ENCODE measurements around the gene CCDC88B.

Gene CCDC88B

DNA sequence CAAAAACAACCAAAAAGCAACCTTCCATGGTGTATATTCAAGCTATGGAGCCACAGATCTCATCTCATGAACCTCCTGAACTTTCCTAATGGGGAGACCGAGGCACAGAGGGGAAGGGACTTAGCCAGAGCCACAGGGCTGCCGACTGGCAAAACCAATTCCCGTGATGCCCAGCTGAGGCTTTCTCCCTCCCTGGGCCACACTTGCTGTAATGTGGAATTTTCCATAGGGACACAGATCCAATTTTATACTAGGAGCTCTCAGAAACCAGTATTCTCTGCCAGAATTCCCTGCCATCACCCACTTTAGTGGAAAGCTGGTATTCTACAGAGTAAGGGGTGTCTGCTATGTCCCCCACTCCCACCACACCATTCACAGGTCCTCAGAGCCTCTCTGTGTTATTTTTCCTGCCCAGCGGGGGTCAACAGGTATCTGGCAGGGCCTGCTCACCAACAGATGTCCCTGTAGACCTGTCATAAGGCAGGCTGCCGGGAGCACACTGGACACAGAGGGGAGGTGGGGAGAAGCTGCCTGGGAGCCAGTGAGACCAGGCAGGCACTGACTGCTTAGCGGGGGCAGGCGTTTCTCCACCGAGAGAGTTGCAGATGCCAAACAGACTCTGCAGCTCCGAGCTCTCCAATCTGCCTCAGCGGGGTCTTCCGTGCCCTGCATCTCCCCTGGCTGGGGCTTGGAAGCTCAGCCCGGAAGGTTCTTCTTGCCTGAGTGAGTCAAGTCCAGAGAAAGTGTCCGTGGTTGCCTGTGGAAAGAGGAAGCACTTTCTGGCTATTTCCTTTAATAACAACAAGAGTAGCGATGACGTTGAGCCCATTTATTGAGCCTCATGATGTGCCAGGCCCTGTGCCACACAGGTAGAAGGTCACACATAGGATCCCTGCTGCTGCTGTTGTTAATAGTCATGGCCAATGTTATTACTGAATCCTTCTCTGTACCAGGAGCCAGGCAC, 45.3 kb downstream of the CCDC88B start:
- ATAC-seq (no peak), DNase-seq (no peak)

DNA sequence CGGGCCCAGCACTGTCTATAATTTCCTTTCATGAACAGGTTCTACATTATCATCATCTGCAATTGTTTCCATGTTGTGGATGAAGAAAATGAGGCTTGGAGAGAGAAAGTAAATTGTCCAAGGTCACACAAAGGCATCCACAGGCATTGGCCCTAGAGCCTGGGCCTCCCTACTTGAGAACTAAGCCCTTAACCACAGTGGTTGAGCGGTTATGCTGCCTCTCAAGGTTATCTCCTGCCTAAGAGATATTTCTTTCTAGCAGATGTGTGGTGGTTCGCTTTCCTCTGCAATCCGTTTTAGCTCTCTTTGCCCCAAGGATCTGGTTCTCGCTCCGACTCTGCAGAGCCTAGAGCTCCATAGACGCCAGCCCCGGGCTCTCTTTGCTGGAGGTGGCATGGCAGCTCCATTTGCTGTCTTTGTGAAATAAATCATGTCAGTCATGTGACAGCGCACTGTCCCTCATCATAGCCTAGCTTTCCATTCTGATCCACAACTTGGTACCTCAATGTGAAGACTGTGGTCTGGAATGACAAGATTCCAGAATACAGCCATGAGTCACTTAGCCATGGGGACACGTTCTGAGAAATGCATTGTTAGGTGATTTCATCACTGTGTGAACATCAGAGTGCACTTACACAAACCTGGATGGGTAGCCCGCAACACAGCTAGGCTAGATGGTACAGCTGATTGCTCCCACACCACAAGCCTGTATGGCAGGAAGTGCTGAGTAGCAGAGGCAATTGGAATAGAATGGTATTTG, 46.1 kb downstream of the CCDC88B start:
- ATAC-seq = no peak
- no peak for DNase-seq

DNA sequence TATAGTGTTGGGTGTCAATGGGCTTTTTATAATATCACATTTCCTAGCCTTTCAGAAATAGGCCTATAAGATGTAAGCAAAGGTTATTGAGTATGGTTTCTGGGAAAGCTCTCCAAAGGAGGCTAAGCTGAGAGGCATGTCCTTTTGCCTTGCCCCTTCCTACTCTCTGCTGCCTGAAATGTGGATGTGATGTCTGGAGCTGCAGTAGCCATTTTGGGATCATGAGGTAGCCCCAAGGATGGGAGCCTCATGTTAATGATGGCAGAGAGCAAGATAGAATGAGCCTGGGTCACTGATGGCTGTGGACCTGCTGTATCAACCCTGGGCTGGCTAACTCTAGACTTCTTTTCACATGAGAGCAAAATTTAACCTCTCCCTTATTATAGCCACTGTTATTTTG, 47.9 kb downstream of the CCDC88B start:
- ATAC-seq (no peak), DNase-seq (no peak)

DNA sequence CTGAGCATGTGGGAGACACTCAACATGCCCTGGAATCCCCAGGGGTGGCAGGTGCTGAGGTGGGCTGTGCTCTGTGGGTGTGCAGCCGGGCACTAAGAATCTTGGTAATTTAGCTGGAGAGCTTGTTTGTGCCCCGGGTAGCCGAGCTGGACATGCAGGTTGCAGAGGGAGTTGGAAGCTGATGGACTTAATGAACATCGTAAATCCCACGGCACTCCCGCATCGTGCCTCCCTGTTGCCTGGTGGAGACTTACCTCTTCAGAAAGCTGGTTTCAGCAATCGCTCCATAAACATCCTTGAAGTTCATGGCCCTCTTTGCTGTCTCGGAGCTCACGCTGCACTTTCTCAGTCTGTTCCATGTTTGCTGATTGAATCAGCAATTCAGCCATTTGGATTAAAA, 48.9 kb downstream of the CCDC88B start:
- no peak for ATAC-seq
- DNase-seq = no peak

DNA sequence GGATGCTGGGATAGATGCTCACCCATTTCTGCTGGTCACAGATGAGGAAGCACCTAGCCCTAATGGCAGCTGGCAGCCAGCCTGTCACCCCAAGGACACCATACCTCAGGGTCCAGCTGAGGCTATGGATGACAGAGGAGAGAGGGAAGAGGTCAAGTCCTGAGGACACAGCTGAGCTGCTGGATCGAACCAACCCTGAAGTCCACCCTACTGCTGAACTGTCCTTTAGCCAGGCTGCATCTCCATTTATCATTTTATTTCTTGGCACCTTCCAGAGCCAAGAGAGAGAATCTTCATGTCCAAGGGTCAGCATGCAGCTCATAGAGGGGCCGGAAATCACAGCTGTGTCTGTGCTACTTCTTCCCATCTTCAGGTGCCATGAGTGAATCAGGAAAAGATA, 49.8 kb downstream of the CCDC88B start:
- ATAC-seq (no peak), DNase-seq (no peak)

DNA sequence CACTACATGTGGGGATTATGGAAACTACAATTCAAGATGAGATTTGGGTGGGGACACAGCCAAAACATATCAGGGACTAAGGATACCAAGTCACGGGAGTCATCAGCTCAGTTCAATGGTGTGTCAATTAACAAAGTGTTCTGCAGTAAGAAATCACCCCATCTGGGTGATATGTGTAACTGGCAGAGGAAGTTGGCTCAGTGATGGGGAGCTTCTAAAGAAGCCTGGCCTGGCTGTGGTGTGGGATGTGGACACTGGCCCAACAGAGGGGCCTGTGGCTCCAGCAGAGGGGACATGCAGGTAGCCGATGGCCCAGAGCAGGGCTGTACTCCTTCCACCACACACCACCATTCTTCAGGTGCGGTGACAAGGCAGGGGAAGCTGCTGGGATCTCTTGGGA, 50.6 kb downstream of the CCDC88B start:
- DNase-seq (no peak), ATAC-seq (no peak)

DNA sequence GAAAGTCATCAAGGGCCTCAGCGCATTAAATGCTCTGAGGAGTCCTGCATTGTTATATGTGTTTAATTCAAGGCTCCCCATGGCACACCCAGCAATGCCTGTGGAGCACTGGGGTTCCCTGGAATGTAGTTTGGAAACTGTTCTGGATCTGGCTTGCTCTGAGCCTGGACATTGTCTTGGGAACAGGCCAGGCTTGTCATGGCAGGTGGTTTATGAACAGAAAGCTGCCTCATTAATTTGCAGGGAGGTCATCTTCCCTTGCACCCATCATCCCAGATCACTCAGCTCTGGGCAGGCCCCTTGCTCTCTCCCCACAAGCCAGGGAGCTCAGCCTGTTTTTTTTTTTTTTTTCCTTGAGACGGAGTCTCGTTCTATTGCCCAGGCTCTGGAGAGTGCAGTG, 51.8 kb downstream of the CCDC88B start:
- ATAC-seq (no peak), DNase-seq (no peak)

DNA sequence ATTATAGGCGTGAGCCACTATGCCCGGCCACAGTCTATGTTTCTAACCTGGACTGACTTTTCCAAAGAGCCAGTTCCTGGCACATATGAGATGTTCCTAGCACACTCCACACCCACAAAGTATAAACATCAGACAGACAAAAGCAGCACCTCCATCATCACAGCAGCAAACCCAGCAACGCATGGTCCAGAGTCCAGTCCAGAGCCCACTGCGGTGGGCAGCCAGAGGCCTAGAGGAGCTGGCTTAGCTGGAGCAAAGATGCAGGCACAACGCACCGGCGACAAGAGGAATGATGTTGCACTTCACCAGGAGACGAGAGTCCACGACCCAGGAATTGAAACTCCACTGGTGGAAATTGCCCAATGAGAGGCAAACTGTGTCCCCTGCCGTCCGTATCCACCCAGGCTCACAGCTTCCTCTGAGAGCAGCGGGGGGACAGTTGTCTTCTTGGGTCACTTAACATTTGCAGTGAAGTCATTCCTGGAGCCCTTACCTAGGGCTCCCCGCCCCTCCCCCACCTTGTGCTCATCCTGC, 55.6 kb downstream of the CCDC88B start:
- no peak for ATAC-seq
- no peak for DNase-seq

DNA sequence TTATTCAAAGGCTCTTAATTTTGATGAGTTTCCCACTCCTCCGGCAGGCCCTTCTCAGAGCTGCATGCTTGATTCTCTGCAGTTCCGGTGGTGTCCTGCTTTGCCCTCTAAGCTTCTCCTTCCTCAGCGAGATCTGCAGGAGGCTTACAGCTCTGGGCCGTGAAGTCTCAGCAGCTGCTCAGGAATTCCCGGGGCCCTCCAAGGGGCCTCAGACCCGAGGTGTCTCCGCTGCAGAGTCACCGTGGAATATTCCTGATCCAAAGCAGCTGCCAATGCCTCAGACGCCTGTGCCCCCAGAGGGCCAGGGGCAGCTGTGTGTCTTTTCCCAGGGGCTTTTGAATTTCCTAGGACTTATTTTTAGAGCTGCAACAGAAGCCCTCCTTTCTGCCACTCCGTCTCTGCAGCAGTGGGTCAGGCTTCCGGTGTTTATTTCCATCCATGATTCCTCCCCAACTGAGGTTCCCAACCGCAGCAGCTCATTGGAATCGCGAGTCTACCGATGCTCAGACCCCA, 56.1 kb downstream of the CCDC88B start:
- DNase-seq = no peak
- no peak for ATAC-seq

DNA sequence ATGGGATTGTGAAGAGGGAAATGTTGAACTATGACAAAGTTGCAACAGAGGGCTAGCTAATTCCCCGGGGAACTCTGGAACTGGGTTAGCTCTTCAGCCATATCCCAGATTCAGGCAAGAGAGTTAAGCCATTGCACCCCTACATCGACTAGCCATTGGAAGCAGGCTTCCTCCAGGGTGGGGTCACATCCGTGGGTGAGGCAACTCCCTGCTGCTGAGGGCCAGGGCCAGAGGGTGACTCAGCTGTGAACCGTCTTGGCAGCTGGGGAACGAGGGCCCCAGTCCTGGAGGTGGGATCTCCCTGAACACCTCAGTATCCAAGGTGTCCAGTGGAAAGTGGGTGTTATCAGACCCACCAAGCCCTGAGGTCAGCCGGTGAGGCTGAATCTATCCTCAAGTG, 60.1 kb downstream of the CCDC88B start:
- DNase-seq (no peak), ATAC-seq (no peak)

DNA sequence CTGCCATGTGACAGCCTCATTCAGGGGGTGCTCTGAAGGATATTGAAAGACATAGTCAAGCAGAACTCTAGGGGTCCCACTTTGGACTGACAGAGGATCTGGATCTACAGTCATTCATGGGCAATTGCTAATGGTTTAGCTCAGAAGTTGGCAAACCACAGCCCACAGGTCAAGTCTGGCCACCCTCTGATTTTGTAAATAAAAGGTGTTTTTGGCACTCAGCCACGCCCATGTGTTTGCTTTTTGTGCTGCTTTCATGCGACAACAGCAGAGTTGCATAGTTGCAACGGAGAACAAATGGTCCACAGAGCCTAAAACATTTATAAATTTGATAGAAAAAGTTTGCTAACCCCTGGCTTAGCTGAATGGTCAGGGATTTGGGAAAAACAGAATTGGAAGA, 60.7 kb downstream of the CCDC88B start:
- no peak for ATAC-seq

DNA sequence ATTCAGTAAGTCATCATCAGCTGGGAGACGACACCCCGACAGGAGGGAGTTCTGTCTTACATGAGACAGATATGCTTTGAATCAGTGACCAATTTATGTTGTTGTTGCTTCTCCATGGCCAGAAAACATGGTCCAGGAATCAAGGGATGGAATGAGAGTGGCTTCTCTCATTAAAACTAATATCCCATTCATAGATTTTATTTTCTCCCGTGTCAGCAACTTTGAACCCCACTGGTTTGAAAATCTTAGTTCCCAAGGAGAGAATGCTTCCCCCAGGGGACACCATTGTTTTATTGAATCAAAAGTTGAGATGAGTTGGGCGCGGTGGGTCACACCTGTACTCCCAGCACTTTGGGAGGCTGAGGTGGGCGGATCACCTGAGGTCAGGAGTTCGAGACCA, 61.8 kb downstream of the CCDC88B start:
- no peak for ATAC-seq
- DNase-seq = no peak

More for the DNA sequence above, 60.7 kb downstream of the CCDC88B start:
- no peak for DNase-seq

DNA sequence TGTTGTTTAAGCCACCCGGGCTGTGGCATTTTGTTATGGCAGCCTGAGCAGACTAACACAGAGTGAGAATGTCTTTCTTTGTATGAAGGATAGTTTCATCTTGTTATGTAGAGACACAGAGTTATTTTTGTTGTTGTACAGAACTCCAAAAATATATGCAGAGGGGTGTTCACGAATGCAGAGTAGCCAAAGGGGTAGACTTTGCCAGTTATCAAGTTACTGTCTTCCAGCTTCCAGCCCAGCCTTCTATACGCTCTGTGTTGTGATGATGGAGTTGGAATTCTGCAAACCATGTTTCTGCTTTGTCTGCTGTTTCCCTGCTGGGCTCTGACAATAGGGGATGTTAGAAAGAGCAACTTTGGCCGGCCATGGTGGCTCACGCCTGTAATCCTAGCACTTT, 63.1 kb downstream of the CCDC88B start:
- ATAC-seq (no peak), DNase-seq (no peak)

DNA sequence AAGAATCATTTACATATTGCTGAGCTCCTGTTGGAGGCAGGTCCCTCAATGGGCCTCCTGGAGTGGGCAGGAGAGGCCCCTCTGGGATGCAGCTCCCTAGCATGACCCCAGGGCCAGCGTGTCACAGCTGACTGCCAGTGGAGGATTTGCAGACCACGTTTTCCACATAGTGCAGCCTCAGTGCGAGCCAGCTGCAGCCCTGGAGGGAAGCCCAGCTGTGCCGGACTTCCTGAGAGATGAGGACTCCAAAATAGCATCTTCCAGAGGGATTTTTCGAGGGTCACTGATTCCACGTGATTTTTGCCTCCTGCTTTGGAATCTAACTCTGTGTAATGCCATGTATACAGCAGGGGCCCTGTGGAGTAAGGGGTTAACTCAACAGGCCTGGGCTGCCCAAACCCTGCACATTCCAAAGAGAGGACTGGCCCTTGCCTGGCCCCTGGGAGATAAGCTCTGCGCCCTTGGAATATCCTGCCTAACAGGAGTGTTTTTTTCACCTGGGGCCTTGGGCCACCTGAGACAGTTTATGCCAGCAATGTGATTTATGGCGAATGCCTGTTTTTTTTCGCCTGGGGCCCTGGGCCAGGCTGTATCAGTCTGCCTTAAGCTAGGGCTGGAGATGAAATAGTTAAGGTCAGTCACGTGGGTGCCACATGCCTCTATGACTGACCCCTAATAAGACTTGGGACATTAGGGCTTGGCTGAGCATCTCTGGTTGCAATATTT, 66.4 kb downstream of the CCDC88B start:
- no peak for ATAC-seq
- DNase-seq = no peak
